H1 (cell line): Measurements from ENCODE around the gene VAV2. TPM values are rescaled to one million over a fixed set of nuclear protein-coding genes. Genes with fewer than 3 reads are reported as not detected.

ENCODE experiments used
- CTCF ChIA-PET: fragments of 300-600 bp; sonication (Branson Sonifier 250); formaldehyde crosslinking; loops from one replicate; lab custom pipeline; 2021; ENCODE audit not compliant: partially characterized antibody; lab: Charles Lee
- POLR2A ChIA-PET: fragments of 300-600 bp; sonication (Branson Sonifier 250); formaldehyde crosslinking; loops from one replicate; lab custom pipeline; 2021; ENCODE audit warnings: inconsistent platforms; ENCODE audit not compliant: partially characterized antibody; lab: Charles Lee
- DNase-seq, 2 experiments: peaks; one replicate each; pipeline versions ENCODE4 v3.0.0 to v3.0.0-alpha.2; 2010 to 2022; ENCODE audit warnings: low spot score in 2 of 2, low read depth in 1 of 2, mixed read lengths in 1 of 2
- FAIRE-seq: peaks from 2 replicates; lab custom pipeline; 2011; peaks lifted over from hg19 to GRCh38; lab: Jason Lieb, UNC
- H2AFZ ChIP-seq: 2 replicates; pipeline ENCODE4 v1.8.1; 2012; ENCODE audit warnings: low read length, inconsistent platforms
- H2AK5ac ChIP-seq: 2 replicates; pipeline ENCODE4 v1.6.1; 2013; ENCODE audit warnings: low read depth, low read length
- H2BK120ac ChIP-seq: replicated peaks from 2 replicates; pipeline ENCODE3; 2013; ENCODE audit warnings: low read depth, low read length, inconsistent platforms
- H2BK12ac ChIP-seq: 2 replicates; pipeline ENCODE4 v1.6.1; 2013; ENCODE audit warnings: low read depth, low read length
- H2BK15ac ChIP-seq: 2 replicates; pipeline ENCODE4 v1.6.1; 2013; ENCODE audit warnings: low read length
- H2BK20ac ChIP-seq: 2 replicates; pipeline ENCODE4 v1.6.1; 2013; ENCODE audit warnings: low read length
- H2BK5ac ChIP-seq: 2 replicates; pipeline ENCODE4 v1.6.1; 2013; ENCODE audit warnings: low read depth, low read length
- H3K14ac ChIP-seq: 2 replicates; pipeline ENCODE4 v1.6.1; 2013; ENCODE audit warnings: inconsistent platforms; ENCODE audit not compliant: insufficient read length
- H3K18ac ChIP-seq: 2 replicates; pipeline ENCODE4 v1.6.1; 2013; ENCODE audit warnings: low read length; ENCODE audit errors: extremely low read depth
- H3K23ac ChIP-seq: 2 replicates; pipeline ENCODE4 v1.6.1; 2013; ENCODE audit warnings: inconsistent platforms; ENCODE audit not compliant: insufficient read length
- H3K23me2 ChIP-seq: 2 replicates; pipeline ENCODE4 v1.6.1; 2013; ENCODE audit warnings: low read depth, low read length
- H3K27ac ChIP-seq: 2 replicates; pipeline ENCODE4 v1.6.1; 2011; ENCODE audit warnings: low read depth, low read length, inconsistent platforms
- H3K27me3 ChIP-seq, 4 experiments: replicated peaks in 1 of 4; 1 replicate in 1 of 4; 2 replicates in 3 of 4; pipeline versions ENCODE4 v1.6.1 to v1.8.1; 2011 to 2013; ENCODE audit warnings: low read length in 3 of 4, mild to moderate bottlenecking in 3 of 4, inconsistent platforms in 2 of 4, mixed read lengths in 2 of 4, moderate library complexity in 1 of 4; ENCODE audit not compliant: control insufficient read depth in 3 of 4, insufficient read depth in 3 of 4; ENCODE audit errors: extremely low read depth in 1 of 4
- H3K36me3 ChIP-seq, 4 experiments: 2 replicates each; pipeline versions ENCODE4 v1.6.1 to v1.8.1; 2011 to 2013; ENCODE audit warnings: mild to moderate bottlenecking in 4 of 4, low read length in 3 of 4, moderate library complexity in 2 of 4, control low read depth in 1 of 4, inconsistent platforms in 1 of 4; ENCODE audit not compliant: insufficient read depth in 4 of 4, control insufficient read depth in 2 of 4
- H3K4ac ChIP-seq: replicated peaks from 2 replicates; pipeline ENCODE3; 2013; ENCODE audit warnings: low read length, low read depth, mixed read lengths, inconsistent platforms; ENCODE audit not compliant: insufficient read length
- H3K4me1 ChIP-seq, 4 experiments: replicated peaks in 1 of 4; 1 replicate in 1 of 4; 2 replicates in 3 of 4; pipeline versions ENCODE4 v1.6.1 to v1.8.1; 2011 to 2013; ENCODE audit warnings: low read length in 3 of 4, inconsistent platforms in 2 of 4, mixed read lengths in 1 of 4; ENCODE audit not compliant: insufficient read depth in 4 of 4, control insufficient read depth in 3 of 4
- H3K4me2 ChIP-seq, 2 experiments: 2 replicates each; pipeline versions ENCODE4 v1.6.1 to v1.8.1; 2011 to 2013; ENCODE audit warnings: low read depth in 2 of 2, low read length in 2 of 2, control low read depth in 1 of 2, inconsistent platforms in 1 of 2, mild to moderate bottlenecking in 1 of 2; ENCODE audit not compliant: insufficient read depth in 1 of 2
- H3K4me3 ChIP-seq, 4 experiments: fragments of 200-600, 300-600 bp in 1 of 4; sonication (generic), shearing (Covaris generic), sonication (Bioruptor Twin) in 1 of 4; 2 replicates each; pipeline versions ENCODE4 v1.5.1 to v1.8.1; 2011 to 2016; ENCODE audit warnings: low read length in 4 of 4, low read depth in 3 of 4, control low read depth in 2 of 4, inconsistent platforms in 2 of 4, mild to moderate bottlenecking in 2 of 4, mixed read lengths in 1 of 4, moderate library complexity in 1 of 4; ENCODE audit not compliant: insufficient read depth in 2 of 4; ENCODE audit errors: extremely low read depth in 1 of 4
- H3K56ac ChIP-seq: replicated peaks from 2 replicates; pipeline ENCODE3; 2013; ENCODE audit warnings: low read depth, mild to moderate bottlenecking, mixed read lengths, low read length, inconsistent platforms; ENCODE audit not compliant: insufficient read length
- H3K79me1 ChIP-seq: 2 replicates; pipeline ENCODE4 v1.6.1; 2013; ENCODE audit warnings: low read depth, low read length, control low read depth
- H3K79me2 ChIP-seq, 2 experiments: 2 replicates each; pipeline versions ENCODE4 v1.6.1 to v1.8.1; 2012 to 2013; ENCODE audit warnings: low read length in 2 of 2, mild to moderate bottlenecking in 2 of 2, inconsistent platforms in 1 of 2; ENCODE audit not compliant: insufficient read depth in 2 of 2, control insufficient read depth in 1 of 2
- H3K9ac ChIP-seq, 4 experiments: replicated peaks in 1 of 4; 1 replicate in 1 of 4; 2 replicates in 3 of 4; pipeline versions ENCODE4 v1.6.1 to v1.8.1; 2011 to 2013; ENCODE audit warnings: low read depth in 3 of 4, low read length in 3 of 4, control low read depth in 2 of 4, mild to moderate bottlenecking in 2 of 4, moderate library complexity in 2 of 4, inconsistent platforms in 1 of 4; ENCODE audit errors: extremely low read depth in 1 of 4
- H3K9me3 ChIP-seq, 2 experiments: 2 replicates each; pipeline versions ENCODE4 v1.6.1 to v1.8.1; 2012 to 2013; ENCODE audit warnings: mild to moderate bottlenecking in 2 of 2, moderate library complexity in 2 of 2, control low read depth in 1 of 2, inconsistent platforms in 1 of 2, low read depth in 1 of 2, low read length in 1 of 2, mixed read lengths in 1 of 2; ENCODE audit not compliant: insufficient read depth in 2 of 2
- H4K20me1 ChIP-seq, 2 experiments: replicated peaks in 1 of 2; 2 replicates each; pipeline versions ENCODE3 to v1.8.1; 2011 to 2013; ENCODE audit warnings: inconsistent platforms in 2 of 2, low read length in 2 of 2, mild to moderate bottlenecking in 1 of 2; ENCODE audit not compliant: insufficient read depth in 2 of 2, control insufficient read depth in 1 of 2
- H4K5ac ChIP-seq: 2 replicates; pipeline ENCODE4 v1.6.1; 2013; ENCODE audit warnings: low read length, low read depth, mixed read lengths, inconsistent platforms; ENCODE audit not compliant: insufficient read length
- H4K8ac ChIP-seq: 2 replicates; pipeline ENCODE4 v1.8.0; 2013; ENCODE audit warnings: mild to moderate bottlenecking, moderate library complexity, low read length, inconsistent platforms; ENCODE audit not compliant: insufficient read depth; ENCODE audit errors: extremely low read depth
- H4K91ac ChIP-seq: replicated peaks from 2 replicates; pipeline ENCODE3; 2013; ENCODE audit warnings: low read length, mixed read lengths, inconsistent platforms; ENCODE audit not compliant: insufficient read length
- BACH1 ChIP-seq: IDR thresholded peaks from 2 replicates; pipeline ENCODE4 v1.6.1; 2012; ENCODE audit warnings: low read length, improper control_type of control experiment
- CBX5 ChIP-seq: fragments of 300-800, 300-1000 bp; sonication (generic); IDR thresholded peaks from 2 replicates; pipeline ENCODE4 v1.7.1; 2016; ENCODE audit warnings: antibody characterized with exemption, low read length, low read depth
- CREB1 ChIP-seq: IDR thresholded peaks from 2 replicates; pipeline ENCODE4 v1.6.1; 2012; ENCODE audit warnings: inconsistent platforms
- POU5F1 ChIP-seq: IDR thresholded peaks from 2 replicates; pipeline ENCODE4 v1.6.1; 2011; ENCODE audit warnings: low read depth, mild to moderate bottlenecking, low read length, moderate library complexity
- SIN3A ChIP-seq, 2 experiments: IDR thresholded peaks in 1 of 2; conservative IDR thresholded peaks in 1 of 2; 2 replicates each; pipeline ENCODE4 v1.6.1; 2011 to 2012; ENCODE audit warnings: low read length in 2 of 2, improper control_type of control experiment in 1 of 2, low read depth in 1 of 2, mild to moderate bottlenecking in 1 of 2
- SIX5 ChIP-seq: IDR thresholded peaks from 2 replicates; pipeline ENCODE4 v1.6.1; 2011; ENCODE audit warnings: mild to moderate bottlenecking, low read depth, low read length
- SP4 ChIP-seq: IDR thresholded peaks from 2 replicates; pipeline ENCODE4 v1.6.1; 2012; ENCODE audit warnings: low read length, inconsistent platforms
- TAF1 ChIP-seq: IDR thresholded peaks from 2 replicates; pipeline ENCODE4 v1.6.1; 2011; ENCODE audit warnings: mild to moderate bottlenecking, low read depth, low read length
- ZNF274 ChIP-seq: IDR thresholded peaks from 2 replicates; pipeline ENCODE4 v1.7.0; 2012; ENCODE audit warnings: low read length, borderline replicate concordance; ENCODE audit errors: extremely low read depth
- WGBS, 2 experiments: shearing (Covaris generic) in 1 of 2; methylation state at CpG; one replicate each; pipeline versions ENCODE4 v1.1.6 to v1.1.7; 2013 to 2015; ENCODE audit warnings: low lambda C conversion rate in 2 of 2, mixed read lengths in 2 of 2, inconsistent platforms in 1 of 2, low coverage in 1 of 2, missing lambda C conversion rate in 1 of 2; ENCODE audit not compliant: insufficient replicate concordance in 2 of 2, insufficient coverage in 1 of 2, insufficient read length in 1 of 2; ENCODE audit errors: extremely low coverage in 1 of 2, missing lambda C conversion rate in 1 of 2; 5-methylcytosine and 5-hydroxymethylcytosine counted together
- polyA plus RNA-seq, 7 experiments: library from polyadenylated mRNA; depleted of rRNA in 3 of 7; stranded (reverse) in 5 of 7; unstranded in 2 of 7; fragments of >200 nt in 5 of 7; fragments of 200-250 nt in 2 of 7; gene quantifications; 1 replicate in 5 of 7; 2 replicates in 1 of 7; 4 replicates in 1 of 7; pipeline versions ENCODE4 v1.2.1 to v1.2.3, GENCODE V29; 2011 to 2013; ENCODE audit warnings: missing spikeins in 2 of 7, mixed read lengths in 2 of 7
- total RNA-seq: library from RNA; stranded (reverse); fragmentation: NEBNext Ultra II Directional; extraction: Animal tissue kit (Norgen Biotek cat#: 25700); gene quantifications from 2 replicates; pipeline ENCODE4 v1.2.1, GENCODE V29; 2021
- TF ChIP-seq, protein P1 (sequence below): IDR thresholded peaks from 2 replicates; pipeline ENCODE4 v1.6.1; 2011; ENCODE audit warnings: low read length, improper control_type of control experiment

VAV2 gene
- total and polyA plus RNA-seq, 2 of the 8 experiments (the other 6 are each of a cell fraction or from before 2014, with no cell fraction given), result 13.6 to 37.6 TPM

DNA sequence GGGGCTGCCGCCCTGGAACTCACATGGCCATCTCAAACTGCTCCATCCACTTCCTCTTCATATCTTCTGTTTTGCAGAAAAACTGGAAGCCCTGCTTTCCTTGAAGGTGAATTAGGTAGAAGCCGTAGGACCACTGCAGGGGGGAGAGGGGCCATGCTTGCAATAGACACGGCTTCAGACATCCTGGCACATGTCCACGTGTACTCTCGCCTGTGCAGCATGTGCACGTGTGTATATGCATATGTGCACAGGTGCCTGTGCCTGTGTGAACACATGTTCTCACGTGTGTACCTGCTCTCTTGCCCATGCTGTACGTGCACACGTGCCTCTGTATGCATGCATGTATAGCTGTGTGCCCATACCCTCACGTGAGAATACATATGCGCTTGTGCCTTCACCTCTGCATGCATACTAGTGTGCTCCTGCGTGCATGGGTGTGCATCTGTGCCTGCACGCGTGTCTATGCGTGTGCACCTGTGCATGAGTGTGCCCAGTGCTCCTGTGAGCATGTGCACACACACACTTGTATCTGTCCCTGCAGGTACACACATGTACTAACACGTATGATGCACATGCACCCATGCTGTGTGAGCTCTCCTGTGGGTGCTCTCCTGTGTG lies 206.3 kb downstream of the VAV2 start:
- H3K36me3 ChIP-seq, result peaks cover 0 to 9% (median 2%) of the 10 kb centered on the region in 4 experiments; a peak in 3 of 8 replicates
- no peak overlapping the region; the same call in 1 of the 2 replicates for H2BK5ac ChIP-seq
- ChIA-PET POLR2A (no interaction called here), CTCF (interaction anchor here (0.9 to 4.8 kb wide), 4 partner anchors 8 to 313 kb away, joined by 3 to 31 read pairs (median 3); no protein-coding TSS in a partner anchor)
- H3K79me1 ChIP-seq, result no peaks in the 10 kb centered on the region; the same call in 1 of the 2 replicates
- no peak overlapping the region for H4K8ac ChIP-seq
- no peak for FAIRE-seq
- peaks cover 0 to 3% (median 1%) of the 10 kb centered on the region in 4 experiments; a peak in 4 of 7 replicates for H3K4me1 ChIP-seq
- H4K91ac ChIP-seq, result no peak overlapping the region
- H4K5ac ChIP-seq, result no peak overlapping the region
- 87% methylated on average over 16 of the region's 16 CpGs; no CpG with 5 or more reads in 1 of the 2 experiments for WGBS, 2 experiments
- H2BK15ac ChIP-seq, result no peak overlapping the region
- H3K23ac ChIP-seq, result no peak overlapping the region
- TF ChIP-seq POU5F1 (no peak), SIX5 (no peak), BACH1 (no peak), SP4 (no peak), ZNF274 (no peak), TAF1 (no peak), SIN3A (conservative IDR thresholded peaks at IDR 0.05 in 1 of 2, IDR thresholded peaks at IDR 0.05 in 1 of 2; ENCODE audit: low read depth in 1 of 2, low read length in 2 of 2) (no peak), CREB1 (no peak), CBX5 (no peak)
- TF ChIP-seq, protein P1, sequence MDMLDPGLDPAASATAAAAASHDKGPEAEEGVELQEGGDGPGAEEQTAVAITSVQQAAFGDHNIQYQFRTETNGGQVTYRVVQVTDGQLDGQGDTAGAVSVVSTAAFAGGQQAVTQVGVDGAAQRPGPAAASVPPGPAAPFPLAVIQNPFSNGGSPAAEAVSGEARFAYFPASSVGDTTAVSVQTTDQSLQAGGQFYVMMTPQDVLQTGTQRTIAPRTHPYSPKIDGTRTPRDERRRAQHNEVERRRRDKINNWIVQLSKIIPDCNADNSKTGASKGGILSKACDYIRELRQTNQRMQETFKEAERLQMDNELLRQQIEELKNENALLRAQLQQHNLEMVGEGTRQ, result no peak
- peaks cover 6 to 11% of the 10 kb centered on the region in 2 experiments for H4K20me1 ChIP-seq
- no peaks in the 10 kb centered on the region for H3K9me3 ChIP-seq
- H3K4me3 ChIP-seq, result no peak overlapping the region
- H3K56ac ChIP-seq, result no peak overlapping the region
- no peak overlapping the region for H3K27ac ChIP-seq
- H3K18ac ChIP-seq, result no peak overlapping the region
- H3K9ac ChIP-seq, result no peak overlapping the region
- H2AFZ ChIP-seq, result no peak overlapping the region
- H3K27me3 ChIP-seq, result no peaks in the 10 kb centered on the region
- H2BK120ac ChIP-seq, result no peak overlapping the region
- no peak overlapping the region for H3K4me2 ChIP-seq
- no peaks in the 10 kb centered on the region for H3K23me2 ChIP-seq
- H2BK20ac ChIP-seq, result no peak overlapping the region
- H3K14ac ChIP-seq, result no peak overlapping the region
- H2AK5ac ChIP-seq, result no peak overlapping the region
- no peak overlapping the region for H3K4ac ChIP-seq
- no peak overlapping the region for H2BK12ac ChIP-seq
- H3K79me2 ChIP-seq, result no peaks in the 10 kb centered on the region
- no peak for DNase-seq
